ENCODE results near the gene TIPARP.
"Not testable (repeated sequence)": the region's sequence is repeated elsewhere in the genome, so short reads cannot be mapped to it uniquely, and the experiment has no call there.

The TIPARP gene

DNA sequence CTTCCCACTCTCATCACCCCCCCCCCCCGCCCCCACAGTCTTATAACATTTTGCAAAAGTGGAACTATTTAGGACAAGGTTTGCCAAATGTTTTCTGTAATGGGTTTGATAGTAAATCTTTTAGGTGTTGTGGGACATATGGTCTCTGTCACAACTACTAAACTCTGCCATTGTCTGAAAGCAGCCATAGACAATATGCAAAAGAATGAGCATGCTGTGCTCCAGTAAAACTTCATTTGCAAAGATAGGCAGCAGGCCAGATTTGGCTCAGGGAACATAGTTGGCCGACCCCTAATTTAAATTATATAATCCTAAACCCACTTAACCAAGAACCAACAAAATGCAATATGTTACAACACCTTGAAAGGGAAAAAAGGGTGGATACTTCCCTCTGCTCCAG lies 46.4 kb downstream of the TIPARP start:
- DNase-seq, result no peak

DNA sequence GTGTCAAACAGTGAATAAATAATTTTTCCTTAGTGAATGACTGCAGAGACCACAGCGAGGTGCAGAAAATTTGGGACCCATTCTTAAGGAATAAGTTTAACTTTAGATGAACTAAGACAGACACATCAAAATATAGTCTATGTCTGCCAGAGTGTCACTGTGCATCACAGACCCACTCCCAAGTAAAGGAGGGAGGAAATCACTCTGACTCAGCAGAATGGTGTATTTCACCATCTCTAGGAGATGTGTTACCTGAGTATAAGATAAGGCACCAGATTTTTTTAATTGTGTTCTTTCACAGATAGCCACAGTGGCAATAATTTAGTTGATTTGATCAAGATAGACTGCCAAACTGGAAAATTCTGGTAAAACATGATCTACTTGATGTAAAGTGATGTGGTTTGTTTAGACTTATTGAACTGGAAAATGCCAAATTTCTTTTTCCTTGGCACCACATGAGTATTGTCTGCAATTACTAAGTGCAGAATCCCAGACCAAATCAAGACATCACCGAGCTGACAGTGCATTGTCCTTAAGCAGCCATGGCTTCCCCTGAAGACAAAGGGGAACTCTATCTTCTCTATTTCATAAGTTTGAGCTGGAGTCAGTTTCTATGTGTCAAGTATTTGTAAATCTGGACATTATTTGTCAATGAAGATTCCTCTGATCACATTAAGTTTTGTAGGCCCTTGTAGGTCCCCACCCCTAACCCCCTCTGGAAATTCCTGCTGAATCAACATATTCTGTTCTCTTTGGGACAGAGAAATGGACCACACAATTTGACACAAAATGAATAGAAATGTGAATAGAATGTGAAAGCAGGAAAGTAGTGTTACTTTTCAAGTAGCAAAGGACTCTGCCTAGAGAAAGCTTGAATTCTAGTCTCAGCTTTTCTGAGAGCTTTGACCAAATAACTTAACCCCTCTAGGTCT lies 47.6 kb downstream of the TIPARP start:
- no peak for DNase-seq

DNA sequence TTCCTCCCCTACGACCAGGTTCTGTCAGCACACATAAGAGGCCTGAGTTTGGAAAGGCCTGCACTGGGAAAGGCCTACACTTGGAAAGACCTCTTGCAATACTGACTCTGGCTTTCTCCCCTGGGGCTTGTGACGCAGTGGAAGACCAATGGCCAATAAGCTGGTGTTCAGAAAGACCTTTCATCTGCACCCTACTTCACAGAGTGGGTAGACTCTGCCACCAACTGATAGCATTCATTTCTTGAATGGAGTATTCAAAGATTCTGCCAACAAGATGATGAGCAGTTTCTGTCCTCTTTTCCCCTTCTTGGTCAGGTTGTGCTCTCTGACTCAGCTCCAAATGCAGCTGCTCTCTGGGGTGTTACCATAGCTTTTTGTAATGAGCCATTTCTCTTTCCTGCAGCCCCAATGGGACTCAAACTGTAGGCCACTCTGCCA lies 48.8 kb downstream of the TIPARP start:
- peak; percentile 6 to 14 for DNase-seq

DNA sequence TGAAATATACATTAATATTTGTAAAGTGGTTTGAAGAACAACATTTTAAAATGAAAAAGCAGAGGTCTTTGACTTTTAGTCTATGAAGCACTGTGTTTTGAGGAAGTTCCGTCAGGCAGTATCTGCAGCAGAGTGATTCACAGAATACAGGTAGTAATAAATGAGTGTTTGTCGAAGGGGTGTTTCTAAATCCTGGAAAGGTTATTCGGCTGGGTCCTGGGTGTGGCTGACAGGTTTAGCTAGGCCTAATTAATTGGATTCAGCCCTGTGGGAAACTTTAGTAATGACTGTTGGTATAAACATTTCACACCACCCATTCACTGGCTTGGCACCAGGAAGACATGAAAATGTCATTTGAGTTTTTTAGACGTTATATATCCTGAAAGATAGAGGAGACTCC lies 51.3 kb downstream of the TIPARP start:
- DNase-seq, result no peak

DNA sequence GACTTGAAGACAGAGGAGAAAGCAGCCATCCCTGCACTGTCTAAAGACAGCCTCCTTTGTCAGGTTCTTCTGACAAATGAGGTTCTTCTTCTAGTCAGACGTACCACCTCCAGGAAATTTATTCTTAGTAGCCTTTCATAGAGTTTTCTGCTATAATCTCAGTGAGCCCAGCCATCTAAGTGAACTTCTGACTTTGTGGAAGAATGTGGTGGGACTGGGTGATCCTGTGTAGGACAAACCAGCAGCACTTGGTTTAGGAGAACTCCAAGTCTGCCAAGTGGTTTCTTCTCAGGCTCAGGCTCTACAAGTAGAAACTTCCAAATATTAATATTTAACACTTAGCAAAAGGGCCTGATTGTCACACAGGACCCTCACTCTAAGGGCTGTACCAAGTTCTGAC lies 52.1 kb downstream of the TIPARP start:
- DNase-seq, result no peak

DNA sequence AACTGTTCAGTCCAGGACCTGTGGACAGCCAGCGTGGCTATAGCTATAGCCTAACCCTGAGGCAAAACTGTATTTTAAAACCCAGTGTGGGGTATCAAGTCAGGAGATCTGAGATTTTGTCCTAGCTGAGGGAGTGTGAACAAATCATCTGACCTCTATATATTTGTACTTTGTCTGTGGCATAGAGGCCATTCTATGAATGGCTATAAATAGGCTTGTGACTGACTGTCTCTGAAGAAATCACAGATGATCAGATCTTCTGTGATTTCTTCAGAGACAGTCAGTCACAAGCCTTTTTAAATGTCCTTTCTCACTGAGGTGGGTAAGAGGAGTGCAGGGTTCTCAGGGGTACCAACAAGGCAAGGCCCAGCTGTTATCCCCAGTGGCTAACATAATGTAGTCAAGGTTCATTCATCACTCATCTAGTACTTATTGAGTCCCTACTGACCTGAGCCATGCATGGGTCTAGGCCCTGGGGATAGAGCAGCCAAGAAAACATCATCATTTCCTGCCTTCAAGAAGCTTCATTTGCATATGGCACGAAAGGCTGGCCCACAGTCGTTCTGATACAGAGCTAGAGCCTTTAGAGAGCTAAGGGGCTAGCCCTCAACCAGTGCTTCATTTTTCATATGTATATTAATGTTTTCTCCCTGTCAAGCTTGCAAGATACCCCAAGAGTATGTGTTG lies 53.3 kb downstream of the TIPARP start:
- no peak for DNase-seq

DNA sequence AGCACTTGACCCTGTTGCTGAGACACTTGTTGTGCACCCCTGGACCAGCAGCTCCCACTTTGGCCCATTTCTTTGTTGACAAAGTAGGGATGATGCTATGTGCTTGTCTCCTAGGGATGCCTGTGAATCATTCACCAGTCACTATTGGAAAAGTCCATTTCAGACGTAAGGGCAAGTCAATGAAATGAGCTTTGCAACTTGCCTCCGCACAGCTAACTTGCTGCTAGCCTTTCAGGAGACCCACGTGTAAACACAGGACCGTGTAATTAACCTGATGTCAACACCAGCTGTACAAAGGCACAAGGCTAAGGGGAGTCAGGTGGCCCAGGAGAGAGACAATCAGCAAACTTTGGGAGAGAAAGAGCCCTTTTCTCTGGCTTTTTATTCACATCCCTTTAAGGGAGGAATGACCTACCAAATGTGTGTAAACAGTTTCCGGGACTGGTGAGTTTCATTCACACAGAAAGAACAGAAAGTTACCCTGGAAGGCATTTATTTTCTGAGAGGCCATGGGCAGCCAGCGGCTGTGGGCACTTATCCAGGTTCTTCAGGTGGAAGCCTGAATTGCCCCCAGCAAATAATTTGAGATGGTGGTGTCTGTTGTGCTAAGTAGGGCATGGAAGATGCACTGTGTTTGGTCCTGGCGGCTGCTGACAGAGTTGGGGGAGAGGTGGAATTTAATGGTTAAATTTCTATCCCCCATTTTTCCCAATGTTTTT lies 54.0 kb downstream of the TIPARP start:
- DNase-seq, result no peak

DNA sequence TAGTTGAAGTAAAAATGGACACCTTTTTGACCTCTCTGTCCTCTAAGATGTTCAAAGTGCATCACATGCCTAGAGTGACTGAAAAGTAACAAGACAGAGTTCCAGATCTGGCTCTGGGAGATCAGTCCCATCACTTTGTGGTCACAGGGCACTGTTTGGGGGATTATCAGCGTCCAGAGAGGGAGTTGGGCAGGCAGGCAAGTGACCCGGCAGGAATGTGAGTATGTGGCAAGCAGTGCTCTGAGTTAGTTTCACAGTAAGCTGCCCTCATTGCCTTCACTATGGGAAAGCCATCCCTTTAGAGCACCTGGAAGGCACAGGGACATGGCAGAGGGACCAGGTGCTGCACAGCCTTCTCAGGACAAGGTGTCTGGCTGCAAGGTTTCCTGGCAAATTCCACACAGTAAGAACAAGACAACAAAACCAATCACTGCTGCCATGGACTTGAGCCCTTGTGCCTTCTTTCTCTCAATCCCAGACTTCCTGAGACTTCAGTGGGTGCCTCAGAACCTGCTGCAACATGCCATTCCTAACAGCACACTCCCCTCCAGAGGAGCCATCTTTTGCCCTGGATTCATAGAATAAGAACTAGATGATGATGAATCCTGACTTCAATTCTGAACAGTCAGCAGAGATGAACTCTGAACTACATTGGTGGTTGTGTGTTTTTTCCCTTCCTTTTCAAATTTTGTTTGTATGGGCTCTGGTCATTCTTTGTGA lies 55.2 kb downstream of the TIPARP start:
- no peak for DNase-seq

DNA sequence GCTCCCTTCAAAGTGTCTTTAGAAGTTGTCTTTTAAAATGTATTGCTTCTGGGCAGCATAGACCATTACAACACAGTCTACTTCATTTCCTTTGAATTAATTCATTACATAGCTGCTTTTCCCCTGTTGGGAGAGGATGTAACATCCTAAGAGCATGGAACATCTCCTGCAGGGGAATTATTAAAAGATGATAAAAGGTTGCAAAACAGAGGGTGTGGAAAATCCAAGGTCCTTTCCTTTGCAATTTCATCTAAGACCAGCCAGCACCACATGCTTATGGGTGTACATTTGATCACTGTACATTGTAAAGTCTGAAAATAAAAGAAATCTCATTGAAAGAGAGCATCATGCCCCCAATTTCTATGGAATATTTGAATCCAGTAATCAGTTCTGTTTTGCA lies 57.4 kb downstream of the TIPARP start:
- DNase-seq, result no peak

DNA sequence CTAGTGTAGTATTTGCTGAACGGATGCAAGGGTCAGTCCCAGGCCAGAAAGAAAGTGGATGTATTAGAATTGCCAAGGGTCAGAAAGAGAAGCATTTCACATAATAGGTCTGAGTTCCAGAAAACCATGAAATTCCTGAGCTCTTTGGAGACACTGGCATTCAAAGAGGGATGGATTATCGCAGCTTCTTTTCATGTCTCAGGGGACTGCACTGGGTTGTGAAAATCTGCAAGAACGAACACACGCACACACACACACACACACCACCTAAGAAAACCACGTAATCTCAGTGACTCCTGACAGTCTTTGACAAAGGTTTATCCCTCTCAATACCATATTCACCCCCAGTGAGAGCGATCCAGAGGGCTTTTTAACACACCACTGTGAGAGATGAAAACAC lies 57.9 kb downstream of the TIPARP start:
- DNase-seq, result no peak

DNA sequence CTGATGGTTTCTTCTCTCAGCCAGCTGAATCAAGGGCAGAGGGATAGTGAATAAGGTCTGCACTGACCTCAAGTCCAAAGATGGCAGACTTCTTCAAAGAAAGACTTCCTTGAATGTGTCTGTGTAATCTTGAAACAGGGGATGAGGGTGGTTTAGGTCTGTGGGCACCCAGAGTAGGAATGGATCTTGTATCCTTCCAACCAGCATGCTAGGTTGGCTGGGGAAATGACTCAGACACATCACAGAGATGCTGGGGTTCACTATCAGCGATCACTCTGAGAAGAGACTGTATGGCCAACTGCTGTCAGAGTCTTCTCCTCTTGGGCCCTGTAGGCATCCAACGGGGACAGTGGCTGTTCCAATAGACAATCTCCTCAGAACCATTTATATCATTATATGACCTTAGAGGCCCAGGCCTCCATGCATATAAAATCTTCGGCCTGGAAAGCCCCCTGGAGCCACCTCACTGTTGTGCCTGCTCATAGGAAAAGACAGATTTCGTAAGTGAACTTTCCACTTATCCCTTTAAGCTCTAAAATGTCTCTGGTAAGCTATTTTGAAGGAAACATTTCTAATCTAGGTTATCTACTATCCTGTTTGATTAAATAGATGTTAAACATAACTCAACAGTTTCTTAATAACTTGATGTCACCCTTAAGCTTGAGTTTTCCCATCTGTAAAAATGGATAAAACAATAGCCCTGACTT lies 58.5 kb downstream of the TIPARP start:
- no peak for DNase-seq

DNA sequence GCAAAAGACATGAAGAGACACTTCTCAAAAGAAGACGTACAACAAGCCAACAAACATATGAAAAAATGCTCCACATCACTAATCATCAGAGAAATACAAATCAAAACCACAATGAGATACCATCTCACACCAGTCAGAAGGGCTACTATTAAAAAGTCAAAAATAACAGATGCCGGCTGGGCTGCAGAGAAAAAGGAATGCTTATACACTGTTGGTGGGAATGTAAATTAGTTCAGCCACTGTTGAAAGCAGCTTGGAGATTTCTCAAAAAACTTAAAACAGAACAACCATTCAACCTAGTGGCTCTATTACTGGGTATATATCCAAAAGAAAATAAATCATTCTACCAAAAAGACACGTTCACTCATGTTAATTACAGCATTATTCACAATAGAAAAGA lies 60.3 kb downstream of the TIPARP start:
- not testable (repeated sequence) for DNase-seq

DNA sequence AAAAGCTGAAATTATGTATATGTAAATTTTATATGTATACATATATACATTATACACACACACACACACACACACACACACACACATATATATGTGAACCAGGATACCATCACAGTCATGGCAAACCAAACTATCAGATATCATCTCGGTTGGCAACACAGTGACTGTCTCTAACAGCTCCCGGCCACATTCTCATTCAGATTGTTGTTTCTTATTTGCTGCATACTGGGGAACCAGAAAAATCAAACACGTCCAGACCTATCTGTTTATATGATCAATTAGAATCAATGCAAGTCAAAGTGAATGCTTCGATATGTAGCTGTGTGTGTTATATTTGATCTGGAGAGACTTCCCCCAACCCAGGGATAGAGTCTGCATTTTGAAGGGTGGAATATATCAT lies 61.1 kb downstream of the TIPARP start:
- no peak for DNase-seq

DNA sequence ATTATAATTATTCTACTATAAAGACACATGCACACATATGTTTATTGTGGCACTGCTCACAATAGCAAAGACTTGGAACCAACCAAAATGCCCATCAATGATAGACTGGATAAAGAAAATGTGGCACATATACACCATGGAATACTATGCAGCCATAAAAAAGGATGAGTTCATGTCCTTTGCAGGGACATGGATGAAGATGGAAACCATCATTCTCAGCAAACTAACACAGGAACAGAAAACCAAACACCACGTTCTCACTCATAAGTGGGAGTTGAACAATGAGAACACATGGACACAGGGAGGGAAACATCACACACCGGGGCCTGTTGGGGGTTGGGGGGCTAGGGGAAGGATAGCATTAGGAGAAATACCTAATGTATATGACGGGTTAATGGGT lies 62.7 kb downstream of the TIPARP start:
- not testable (repeated sequence) for DNase-seq

DNA sequence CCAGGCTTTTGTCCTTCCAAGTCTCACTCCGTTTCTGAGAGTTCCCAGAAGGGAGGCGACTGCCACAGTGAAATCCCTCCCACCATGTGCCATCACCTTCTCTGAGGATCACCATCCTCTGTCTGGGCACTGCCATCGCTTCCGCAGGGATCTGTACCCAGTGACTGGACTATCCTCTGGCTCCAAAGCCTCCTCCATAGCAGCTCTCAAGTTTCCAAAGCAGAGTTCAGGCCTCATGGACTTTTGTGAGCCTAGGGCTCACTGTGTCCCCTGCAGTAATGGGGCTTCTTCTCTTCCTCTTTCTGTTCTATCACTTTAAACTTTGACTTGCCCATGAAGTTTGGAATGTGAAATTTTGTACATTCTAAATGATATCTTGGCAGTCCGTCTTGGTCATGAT lies 63.9 kb downstream of the TIPARP start:
- DNase-seq, result no peak

DNA sequence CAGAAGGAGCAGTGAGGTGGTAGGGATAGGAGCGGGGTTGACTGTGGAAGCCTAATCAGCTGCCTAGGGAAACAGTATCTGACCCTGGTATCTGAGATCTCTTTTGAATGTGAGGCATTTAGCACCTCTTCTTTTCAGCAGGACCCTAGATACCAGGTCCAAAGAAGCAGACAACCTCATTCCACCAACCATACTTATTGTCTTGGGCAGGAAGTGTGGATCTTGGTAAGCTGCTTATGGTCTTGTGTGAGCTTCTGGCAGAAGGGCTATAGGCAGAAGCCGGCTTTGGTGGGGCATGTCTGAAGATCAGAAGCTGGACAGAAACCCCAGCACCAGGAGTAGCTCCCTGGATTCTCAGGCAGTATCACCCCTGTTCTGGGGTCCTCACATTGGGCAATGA lies 65.6 kb downstream of the TIPARP start:
- DNase-seq, result no peak

DNA sequence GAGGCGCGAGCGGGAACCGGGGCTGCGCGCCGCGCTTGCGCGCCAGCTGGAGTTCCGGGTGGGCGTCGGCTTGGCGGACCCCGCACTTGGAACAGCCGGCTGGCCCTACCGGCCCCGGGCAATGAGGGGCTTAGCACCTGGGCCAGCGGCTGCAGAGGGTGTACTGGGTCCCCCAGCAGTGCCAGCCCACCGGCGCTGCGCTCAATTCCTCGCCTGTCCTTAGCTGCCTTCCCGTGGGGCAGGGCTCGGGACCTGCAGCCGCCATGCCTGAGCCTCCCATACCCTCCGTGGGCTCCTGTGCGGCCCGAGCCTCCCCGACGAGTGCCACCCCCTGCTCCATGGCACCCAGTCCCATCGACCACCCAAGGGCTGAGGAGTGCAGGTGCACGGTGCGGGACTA lies 66.2 kb downstream of the TIPARP start:
- not testable (repeated sequence) for DNase-seq

DNA sequence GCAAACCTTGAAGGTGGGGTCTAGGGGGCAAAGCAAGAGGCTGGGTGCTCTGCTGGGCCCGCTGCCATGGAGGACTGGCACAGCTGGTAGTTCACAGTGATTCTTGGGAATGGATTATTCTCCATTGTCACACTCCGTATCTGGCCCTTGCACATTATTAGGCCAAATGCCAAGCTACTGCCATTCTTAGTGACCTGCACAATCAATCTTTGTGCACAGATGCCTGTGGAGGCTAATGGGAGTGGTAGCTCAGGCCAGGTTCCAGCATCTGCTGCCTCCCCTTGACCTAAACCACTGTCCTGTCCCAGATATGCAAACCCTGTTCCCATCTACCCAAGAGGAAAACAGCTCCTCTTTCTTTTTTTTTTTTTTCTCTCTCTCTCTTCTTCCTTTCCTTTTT lies 67.5 kb downstream of the TIPARP start:
- DNase-seq, result no peak

DNA sequence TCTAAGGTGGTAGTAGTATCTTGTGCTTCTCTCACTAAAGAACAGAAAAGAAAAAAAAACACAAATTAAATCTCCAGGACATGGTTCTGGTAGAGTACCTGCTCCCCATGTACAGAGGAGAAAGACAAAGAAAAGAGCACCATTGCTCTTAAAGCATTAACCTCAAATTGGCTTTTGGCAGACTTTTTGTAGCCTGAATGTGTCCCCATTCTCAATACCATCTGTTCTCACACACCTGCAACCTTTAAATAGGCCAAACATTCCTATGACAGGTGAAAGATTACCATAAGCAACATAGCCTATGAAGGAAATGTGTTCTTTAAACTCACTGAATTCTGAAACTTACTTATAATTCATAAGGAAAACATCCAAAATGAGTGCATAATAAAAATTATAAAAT lies 68.0 kb downstream of the TIPARP start:
- DNase-seq, result no peak

DNA sequence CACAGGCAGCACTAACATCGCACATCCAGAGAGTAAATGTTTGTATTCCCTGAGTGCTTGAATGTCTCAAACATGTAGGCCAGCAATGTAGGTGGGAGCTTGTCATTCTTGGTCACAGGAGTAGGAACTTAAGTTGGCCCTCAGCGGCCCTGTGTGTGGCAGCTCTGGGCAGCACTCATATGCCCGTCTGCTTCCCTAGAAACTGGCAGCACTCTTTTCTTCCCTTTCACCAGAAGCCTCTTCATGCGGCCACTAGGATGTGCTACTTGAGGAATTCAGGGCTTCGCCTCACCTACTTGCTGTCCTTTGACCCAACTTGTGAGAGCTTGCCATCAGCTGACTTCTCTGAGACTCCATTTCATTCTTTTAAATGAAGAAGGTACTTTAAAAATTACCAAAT lies 69.5 kb downstream of the TIPARP start:
- DNase-seq, result no peak

DNA sequence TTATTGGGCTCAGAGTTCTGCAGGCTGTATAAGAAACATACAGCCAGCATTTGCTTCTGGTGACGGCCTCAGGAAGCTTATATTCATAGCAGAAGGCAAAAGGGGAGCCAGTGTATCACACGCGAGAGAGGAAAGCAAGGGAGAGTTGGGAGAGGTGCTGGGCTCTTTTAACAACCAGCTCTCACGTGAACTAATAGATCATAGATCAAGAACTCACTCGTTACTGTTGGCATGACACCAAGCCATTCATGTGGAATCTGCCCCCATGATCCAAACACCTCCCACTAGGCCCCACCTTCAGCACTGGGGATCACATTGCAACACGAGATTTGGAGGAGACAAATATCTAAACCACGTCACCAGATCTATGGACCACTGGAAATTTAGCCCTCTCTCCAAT lies 70.2 kb downstream of the TIPARP start:
- no peak for DNase-seq

DNA sequence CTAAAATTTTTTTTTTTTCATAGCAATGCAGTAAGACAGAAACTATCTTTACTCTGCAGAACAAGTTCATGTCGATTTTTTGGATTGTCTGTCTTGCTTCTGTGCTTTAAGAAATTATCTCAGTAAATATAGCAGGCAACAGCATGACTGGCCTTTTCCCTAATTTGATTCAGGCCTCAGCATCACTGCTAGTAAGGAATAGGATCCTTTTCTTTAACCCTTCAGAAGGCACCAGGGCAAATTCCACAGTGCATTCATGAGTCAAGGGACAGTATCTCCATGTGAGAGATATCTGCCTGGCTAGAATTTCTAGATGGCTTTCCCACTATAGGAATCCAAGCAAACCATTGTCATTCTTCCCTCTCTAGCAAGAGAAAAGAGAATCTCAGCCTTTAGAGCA lies 71.4 kb downstream of the TIPARP start:
- DNase-seq, result no peak

All from activated CD4-positive, alpha-beta T cell treated with anti-CD3 and anti-CD28 coated beads, Interleukin-2, amount 50 U/mL, for 48 hours (primary cell).